T-helper 9 cell (primary cell): ENCODE results near the gene AKAP9.
A peak's percentile ranks its signal among the peaks of the same experiment; 100 is the strongest.
"Not testable (repeated sequence)": the region's sequence is repeated elsewhere in the genome, so short reads cannot be mapped to it uniquely, and the experiment has no call there.

Experiments
- DNase-seq: peaks from one replicate; pipeline ENCODE4 v3.0.0-alpha.2; 2020
- total RNA-seq, 2 donors: gene quantifications; one replicate each; lab custom pipeline; 2026; lab: John Stamatoyannopoulos, UW

The AKAP9 gene
- total RNA-seq, result 287 to 344 reads per million in 2 donors

DNA sequence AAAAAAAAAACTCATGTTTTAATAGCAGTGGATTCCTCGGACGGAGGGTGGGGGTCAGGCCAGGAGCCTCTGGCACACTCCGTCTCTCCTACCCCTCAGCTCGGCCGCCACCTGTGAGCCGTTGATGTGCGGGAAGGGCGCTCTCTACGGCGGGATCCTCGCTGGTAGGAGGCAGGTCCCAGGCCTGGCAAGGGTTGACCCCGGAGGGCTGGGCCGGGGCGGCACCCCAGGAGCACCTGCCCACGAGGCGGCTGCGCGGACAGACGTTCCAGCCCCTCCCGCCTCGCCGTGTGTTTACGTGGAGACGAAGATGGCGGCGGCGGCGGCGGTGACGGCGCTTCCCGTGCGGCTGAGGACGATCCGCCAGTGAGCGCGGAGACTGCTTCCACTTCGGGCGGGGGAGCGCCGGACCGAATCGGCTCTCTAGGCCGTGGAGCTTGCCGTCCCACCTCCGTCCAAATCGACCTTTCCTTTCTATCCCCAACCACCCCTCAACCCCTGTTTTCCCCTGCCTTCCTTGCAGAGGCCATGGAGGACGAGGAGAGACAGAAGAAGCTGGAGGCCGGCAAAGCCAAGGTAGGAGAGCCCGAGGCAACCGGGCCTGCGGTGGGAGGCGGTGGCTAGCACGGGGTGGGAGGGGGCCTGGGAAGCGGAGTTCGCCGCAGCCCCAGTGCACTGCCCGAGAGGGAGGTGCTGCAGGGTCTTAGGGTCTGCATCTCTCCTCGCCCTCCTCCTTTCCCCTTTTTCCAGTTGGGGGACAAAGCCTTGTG lies at the start of gene AKAP9:
Gene AKAP9 (plus strand): TSS at position 291 of the 770 bp plus-strand sequence. CDS start 238 bp downstream, at position 529.
- DNase-seq, result peak; percentile 84

DNA sequence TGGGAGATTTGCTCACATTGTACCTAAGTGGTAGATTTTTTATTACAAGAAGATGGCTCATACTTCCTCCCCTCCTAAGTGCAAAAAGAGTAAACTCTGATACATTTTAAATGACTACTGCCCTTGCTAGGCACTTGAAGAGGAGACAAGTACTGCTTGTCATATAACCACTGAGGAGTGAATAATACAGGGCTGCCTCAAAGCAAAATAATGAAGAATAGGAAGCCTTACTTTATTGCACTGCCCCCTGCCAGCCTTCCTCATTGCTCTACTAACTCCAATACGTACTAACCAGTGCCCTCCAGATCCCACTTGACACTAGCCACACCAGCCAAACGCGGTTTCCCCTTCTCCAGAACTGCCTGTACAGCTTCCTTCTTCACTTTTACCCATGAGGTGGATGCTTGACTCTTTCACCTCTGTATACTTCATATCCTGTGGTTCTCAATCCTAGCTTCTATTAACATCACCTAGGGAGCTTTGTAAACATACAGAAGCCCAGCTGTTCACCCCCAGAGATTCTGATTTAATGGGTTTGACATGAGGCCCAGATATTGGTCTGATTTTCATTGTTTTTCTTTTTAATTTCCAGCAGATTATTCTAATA lies 48.5 kb upstream of the AKAP9 start:
- no peak for DNase-seq

DNA sequence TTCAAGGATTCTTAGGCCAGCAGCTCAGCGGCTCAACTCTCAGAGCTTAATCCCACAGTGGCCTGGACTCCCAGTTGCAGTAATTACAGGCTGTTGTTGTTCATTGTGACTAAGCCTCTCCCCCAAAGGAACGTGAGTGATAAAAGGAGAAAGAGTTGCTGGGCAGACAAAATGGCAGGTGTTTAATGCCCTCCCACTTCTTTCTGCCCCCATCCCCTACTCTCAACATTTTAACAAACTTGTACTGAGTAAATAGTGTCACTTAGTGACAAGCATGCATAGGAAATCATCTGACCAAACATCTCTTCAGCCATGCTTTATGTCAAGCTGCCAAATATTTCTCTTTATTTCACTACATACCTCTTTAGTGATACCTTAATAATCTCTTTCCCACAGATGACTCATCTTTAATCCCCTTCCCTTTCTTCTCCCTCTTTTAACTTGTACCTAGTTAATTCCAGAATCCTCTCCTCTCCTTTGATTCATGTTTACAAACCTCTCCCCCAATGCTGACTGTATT lies 47.8 kb upstream of the AKAP9 start:
- no peak for DNase-seq

DNA sequence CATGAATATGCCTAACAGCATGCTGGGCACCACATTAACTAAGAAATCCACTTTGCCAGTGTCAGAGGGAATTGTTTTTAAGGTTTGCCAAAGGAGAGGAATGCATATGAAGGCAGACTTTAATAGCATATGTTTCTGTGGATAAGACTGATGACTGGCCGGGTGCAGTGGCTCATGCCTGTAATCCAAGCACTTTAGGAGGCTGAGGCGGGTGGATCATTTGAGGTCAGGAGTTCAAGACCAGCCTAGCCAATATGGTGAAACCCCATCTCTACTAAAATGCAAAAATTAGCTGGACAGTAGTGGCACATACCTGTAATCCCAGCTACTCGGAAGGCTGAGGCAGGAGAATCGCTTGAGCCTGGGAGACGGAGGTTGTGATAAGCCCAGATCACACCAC lies 47.0 kb upstream of the AKAP9 start:
- not testable (repeated sequence) for DNase-seq

DNA sequence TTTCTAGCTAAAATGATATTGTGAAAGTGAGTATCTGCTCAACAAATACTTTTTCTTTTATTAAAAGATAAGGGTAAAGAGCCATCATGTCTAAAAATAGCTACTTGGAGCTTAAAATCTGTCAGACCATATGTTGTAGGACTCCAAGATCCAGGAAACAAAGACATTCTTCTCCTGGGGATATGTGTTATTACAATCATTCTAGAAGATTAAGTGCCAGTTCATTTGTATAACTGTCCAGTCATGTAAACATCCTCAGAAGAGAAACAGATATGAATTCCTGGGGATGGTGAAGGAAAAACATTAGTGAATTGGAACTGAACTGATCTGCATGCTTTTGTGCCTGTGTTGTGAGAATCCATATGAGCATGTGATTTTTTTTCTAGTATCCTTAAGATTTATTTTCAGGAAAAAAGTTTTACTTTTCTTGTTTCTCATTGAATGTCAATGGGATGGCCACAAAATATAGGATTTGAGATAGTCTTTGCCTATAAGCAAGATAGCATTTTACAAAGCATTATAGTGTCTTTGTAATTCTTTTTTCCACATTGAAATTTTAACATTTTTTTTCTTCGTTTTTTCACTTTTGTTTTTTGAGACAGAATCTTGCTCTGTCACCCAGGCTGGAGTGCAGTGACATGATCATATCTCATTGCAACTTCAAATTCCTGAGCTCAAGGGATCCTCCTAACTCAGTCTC lies 45.7 kb upstream of the AKAP9 start:
- no peak for DNase-seq

DNA sequence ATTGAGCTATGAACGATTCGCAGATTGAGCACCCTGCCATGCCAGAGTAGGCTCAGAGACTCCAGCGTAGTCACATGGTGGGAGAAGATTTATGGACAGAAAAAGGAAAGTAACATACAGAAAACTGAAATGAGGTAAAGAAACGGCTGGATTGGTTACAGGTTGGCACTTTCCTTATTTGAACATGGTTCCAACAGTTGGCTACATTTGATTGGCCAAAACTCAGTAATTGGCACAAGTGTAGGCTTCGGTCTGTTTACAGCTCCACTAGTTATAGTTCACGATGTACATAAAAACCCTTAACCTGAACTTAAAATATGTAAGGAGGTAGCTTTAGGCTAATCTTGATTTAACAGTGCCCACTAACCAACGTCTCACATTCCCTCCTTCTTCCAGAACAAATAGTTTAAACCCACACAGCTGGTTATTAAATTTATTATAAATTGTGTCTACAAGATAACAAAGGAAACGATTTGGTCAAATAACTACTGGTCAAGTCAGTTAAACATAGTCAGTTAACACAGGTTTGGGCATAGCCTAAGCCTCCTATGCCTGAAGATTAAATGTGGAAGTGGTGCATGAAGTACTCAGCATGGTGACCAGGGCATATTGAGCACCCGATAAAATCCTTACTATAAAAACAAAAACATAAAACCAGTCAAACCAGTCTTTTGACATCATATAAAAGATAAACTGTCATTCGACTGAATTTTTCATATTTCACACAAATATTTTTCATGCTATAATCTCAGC lies 42.2 kb upstream of the AKAP9 start:
- no peak for DNase-seq

DNA sequence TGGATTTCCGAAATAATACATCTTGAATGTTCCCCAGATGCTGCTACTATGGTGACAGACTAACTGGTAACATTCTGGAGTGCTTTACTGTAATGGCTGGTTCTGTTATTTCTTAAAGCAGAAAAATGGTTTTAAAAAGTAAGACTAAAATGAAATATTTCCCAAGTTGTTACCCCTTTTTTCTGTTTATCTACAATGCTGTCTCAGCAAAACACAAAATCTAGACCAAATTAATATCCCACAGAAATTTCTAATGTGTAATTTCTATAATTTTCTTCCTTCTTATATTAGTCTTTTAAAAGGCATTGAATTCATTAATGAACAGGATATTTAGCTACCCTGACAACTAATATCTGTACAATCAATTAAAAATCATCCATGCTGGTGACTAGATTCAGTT lies 41.1 kb upstream of the AKAP9 start:
- DNase-seq, result no peak

DNA sequence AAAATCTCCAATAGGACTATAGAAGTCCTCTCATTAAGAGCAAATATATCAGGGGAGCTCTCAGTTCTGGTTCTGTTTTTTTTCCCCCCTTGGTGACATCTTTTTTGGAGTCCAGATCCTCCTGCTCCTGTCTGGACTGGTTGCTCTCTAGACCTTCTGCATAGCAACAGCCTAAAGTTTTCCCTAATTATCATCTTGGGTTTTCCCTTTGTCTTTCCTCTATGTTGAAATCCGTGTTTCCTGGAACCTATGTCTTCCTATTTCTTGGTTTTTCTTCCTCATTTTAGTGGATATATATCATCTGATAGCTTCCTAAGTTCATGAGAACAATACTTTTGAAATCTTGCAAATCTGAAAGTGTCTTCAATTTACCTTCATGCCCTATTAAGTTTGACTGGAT lies 30.5 kb upstream of the AKAP9 start:
- DNase-seq, result no peak

DNA sequence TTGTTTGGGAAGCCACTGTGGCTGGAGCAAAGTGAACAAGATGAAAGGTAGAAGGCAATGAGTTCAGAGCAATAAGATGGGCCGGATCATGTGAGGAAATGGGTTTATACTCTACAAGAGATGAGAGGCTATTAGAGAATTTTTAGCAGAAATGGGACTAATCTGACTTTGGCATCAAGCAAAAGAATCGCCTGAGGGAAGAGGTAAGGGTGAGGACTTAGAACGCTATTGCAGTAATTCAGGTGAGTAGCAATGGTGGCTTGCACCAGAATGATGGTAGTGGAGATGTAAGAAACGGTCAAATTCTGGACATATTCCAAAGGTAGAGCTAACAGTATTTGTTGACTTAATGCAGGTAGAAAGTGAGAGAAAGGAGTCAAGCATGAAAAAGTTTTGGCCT lies 29.5 kb upstream of the AKAP9 start:
- DNase-seq, result no peak

DNA sequence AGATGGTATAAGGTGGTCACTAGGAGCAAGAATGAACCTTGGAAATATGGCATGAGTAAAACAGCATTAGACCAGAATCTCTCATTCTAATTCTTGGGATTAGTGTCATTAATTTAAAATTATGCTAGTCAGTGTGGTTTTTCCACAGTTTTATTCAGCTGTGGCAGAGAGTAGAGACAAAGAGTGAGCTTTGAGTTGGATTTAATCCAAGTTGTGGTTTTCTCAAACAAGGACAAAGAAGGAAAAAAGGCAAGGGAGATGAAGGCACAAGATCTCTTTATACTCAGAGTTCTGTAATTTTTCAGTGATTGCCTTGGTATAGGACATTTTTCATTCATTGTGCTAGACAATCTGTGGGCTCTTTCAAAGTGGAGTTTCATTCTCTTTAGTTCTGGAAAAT lies 28.2 kb upstream of the AKAP9 start:
- no peak for DNase-seq

DNA sequence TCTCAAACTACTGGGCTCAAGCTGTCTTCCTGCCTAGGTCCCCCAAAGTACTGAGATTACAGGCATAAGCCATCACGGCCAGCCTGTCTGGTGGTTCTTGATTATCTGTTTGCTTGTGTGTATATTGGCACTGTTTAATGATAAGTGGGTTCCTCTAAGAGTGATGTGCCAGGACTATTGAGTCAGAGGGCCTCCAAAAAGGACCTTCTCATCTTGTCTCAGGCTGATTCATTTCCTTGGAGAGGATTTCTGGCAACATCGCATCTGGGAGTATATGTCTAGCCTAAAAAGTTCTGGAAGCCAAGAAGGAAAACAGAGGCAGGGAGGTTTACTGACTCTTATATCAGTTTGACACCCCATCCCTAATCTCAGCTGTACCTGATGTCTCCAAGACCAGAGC lies 27.1 kb upstream of the AKAP9 start:
- no peak for DNase-seq

DNA sequence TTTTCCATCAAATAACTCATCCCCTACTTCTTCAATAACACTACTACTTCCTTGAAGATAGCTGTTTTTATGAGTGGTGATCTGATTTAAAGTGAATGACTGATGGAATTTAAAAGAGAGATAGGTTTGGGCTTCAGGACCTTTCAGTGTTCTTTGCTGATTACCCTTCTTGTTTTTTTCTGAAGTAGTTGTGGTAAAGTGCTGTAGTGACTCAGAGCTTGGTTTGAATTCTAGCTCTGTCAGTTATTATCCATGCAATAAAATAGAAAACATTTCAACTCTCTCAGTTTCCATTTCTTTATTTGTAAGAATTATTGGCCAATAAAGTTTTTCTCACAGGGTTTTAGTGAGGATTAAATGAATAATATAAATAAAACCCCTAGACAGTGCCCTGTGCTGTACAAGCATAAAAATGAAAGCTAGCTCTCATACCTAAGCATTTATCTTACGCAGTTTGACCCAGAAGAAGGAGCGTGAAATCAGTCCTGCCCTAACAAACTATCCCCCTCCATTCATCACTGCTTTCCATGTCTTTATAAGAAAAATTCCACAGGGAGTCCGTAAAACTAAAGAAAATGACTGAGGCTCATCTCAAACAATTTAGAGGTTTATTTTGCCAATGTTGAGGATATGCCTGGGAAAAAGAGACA lies 25.1 kb upstream of the AKAP9 start:
- DNase-seq, result no peak

DNA sequence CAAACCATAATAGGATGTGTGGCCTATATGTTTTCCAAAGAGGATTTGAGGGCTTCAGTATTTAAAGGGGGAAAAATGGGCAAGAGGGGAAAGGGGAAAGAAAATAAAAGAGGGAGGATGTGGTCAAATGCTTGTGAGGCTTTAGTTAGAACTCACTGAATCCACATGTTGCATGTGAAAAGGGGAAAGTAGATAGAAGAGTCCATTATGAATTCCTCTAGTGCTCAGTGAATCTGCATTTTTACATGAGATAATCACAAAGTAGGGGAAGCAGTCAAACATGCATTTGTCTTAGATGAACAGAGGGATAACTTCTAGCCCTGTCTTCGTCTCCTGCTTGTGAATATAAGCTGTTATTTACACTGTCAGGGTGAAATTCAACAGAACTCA lies 24.6 kb upstream of the AKAP9 start:
- no peak for DNase-seq

DNA sequence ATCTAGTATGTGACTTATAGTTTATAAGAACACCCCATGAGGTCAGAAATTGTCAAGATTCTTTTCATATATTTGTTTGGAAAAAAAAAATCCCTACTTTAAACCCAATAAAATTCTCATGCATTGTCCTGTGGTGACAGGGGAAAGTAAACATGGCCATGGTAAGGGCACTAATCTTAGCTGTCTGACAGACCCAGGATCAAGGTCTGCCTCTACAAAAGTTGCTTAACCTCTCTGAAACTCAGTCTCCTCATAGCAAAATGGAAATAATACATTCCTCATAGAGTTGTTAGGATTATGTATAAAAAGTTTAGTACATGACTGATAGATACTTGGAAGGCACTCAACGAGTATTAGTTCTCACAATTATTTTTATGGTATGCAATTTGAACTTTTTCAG lies 22.3 kb upstream of the AKAP9 start:
- no peak for DNase-seq

DNA sequence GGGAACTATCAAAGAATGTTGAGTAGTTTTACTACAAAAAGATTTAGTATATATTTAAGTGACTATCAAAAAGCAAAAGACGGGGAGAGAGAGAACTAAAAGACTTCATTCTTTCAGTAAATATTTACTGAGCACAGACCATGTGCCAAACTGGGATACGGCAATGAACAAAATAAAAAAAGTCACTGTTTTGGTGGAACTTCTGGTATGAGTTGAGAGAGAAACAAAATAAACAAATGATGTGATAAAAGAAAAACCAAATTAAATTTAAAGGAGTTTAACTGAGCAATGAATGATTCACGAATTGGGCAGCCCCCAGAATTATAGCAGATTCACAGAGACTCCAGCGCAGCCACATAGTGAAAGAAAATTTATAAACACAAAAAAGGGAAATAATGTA lies 17.8 kb upstream of the AKAP9 start:
- DNase-seq, result no peak

DNA sequence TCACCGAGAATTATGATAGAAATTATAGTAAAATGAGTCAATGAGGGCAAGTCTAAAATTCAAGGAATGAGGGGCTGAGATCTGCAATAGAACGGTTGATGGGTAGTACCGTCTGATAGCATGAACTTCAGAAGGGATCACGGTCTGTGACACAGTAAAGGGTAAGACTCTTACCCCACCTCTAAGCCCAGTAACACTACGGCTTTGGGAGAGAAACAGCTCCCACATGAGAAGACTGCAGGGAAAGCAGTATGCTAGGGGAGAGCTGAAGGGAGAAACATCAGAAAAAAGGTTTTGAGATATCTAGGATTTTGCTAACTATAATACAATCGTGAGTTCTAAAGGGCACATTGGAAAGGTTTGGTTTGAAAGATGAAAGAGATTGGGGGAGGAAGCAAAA lies 12.8 kb upstream of the AKAP9 start:
- DNase-seq, result no peak

DNA sequence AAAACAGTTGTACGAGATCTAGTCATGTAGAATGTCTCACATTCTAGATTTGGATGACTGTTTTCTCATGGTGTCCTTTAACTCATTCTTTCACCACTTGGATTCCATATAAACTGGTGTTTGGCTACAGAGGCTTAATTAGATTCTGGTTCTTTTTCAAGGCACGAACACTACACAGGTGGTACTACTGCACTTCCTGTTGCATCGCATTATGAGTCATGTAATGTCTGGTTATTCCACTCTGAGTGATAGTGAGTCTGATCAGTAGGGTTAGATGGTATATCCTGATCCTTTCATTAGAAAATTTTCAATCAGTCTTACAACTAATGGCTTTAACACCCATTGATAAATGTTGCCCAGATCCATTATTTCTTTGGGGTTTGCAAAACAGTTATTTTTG lies 11.2 kb upstream of the AKAP9 start:
- DNase-seq, result no peak

DNA sequence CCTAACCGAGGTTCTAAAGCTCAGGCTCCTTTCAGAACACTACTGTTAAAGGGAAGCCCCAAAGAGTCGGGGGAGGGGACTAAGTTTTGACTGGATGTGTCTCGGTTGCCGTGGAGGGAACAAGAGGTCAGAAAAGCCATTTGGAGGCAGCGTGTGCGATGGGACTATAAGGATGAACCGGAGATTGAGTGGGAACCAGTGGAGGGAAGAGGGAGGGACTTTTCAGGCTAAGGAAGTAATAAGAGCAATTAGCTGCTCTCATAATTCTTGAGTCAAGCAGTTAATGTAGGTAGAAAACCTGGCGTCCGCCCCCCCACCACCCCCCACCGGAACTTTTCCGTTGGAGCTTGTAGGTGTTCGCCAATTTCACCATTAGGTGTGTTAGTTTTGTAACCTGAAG lies 491 bp upstream of the AKAP9 start:
- DNase-seq, result no peak

DNA sequence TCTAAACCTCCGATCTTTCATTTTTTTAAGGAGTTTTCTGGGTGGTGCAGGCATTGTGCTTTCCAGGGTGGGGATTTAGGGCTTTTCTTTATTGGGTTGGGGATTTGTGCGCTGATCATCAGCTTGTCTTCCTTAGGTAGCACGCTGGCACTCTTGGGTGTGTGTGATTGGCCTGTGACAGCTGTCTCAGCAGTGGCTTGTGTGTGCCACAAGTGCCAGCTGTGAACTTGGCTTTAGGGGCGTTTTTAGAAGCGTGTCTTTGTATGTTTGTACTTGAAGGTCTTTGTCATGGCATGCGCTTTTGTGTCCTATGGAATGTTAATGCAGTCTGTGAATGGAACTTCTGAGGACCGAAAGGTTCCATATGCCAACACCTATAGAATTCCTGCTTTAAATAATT lies 788 bp downstream of the AKAP9 start:
- DNase-seq, result peak; percentile 6

DNA sequence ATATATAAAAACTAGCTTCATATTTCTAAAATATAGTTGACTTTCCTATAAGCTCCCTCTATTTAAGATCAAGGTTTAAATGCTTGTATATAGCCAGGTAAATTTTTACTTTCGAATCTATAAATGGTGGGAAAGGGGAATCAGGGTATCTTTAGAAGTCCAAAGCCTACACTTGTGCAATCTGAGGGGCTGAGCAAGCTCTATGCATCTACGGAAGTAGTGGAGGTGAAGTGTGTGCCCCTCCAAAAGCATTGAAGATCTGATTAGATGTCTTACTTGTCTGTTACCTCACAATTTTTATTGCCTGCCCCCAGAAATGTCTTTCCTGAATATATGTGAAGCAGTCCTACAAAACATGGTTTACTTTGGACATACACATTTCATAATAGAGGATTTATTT lies 1.6 kb downstream of the AKAP9 start:
- no peak for DNase-seq

DNA sequence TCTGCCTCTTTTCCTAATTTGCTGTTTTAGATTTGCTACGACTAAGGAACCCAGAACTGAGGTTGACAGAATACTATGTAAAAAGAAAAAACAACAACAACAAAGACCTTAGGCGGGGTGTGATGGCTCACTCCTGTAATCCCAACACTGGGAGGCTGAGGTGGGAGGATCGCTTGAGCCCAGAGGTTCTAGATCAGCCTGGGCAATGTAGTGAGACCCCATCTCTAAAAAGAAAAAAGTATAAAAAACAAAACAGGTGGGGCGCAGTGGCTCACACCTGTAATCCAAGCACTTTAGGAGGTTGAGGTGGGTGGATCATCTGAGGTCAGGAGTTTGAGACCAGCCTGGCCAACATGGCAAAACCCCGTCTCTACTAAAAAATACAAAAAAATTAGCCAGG lies 4.3 kb downstream of the AKAP9 start:
- DNase-seq, result not testable (repeated sequence)

DNA sequence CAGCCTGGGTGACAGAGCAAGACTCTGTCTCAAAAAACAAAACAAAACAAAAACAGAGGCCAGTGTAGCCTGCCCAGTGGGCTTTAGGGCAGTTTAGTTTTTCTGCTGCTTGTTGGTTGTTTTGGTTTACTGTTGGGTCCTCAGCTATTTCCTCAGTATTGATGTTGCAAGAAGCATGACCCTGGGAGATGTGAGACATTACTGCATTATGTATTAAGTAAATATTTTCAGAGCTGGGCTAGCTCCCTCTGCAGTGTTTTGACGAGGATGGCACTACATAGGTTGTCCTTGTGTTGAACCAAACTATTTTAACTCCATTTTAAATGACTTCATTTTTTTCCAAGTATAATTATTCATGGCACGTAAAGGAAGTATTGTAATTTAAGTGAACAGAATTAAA lies 4.8 kb downstream of the AKAP9 start:
- no peak for DNase-seq

DNA sequence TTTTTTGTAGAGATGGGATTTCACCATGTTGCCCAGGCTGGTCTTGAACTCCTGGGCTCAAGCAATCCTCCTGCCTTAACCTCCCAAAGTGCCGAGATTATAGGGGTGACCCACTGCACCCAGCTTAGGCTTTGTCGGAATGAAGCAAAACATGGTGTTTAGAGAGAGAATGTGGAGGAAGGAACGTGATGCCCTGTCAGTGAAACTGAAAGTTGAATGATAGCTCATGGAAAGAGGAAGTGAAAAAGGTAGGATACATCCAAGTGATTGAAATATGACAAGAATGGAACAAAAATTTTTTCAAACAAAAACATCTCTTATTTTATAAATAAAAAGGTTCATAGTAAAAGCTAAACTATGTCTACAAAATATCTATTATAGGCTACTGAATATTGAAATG lies 5.9 kb downstream of the AKAP9 start:
- no peak for DNase-seq
